Spleen (tissue), 7 donors: ENCODE results near the gene MYL3.

Experiments
- CTCF ChIP-seq, 11 experiments: fragments of 200-600 bp in 7 of 11; fragments of 450-650 bp in 4 of 11; sonication (generic) in 4 of 11; IDR thresholded peaks in 8 of 11; conservative IDR thresholded peaks in 3 of 11; 1 replicate in 7 of 11; 2 replicates in 4 of 11; pipeline versions ENCODE4 v1.4.0 to v1.8.0; 2016 to 2021; ENCODE audit warnings: antibody characterized with exemption in 11 of 11, inconsistent platforms in 4 of 11, mild to moderate bottlenecking in 1 of 11
- POLR2A ChIP-seq, 3 donors: fragments of 450-650 bp; IDR thresholded peaks; one replicate each; pipeline ENCODE4 v1.5.1; 2017; ENCODE audit warnings: antibody characterized with exemption in 3 of 3, mild to moderate bottlenecking in 1 of 3
- donor health status: DM: no; HTN: no; CAD: no; lungs with moderate emphysema.
- donor health status: DM: no; HTN: no; CAD: no.
- donor health status: DM: no; HTN: no; CAD: no.

- TF ChIP-seq CTCF (IDR thresholded peaks at IDR 0.05 in 8 of 11, conservative IDR thresholded peaks at IDR 0.05 in 3 of 11) (no peak), POLR2A (IDR thresholded peaks at IDR 0.05) (no peak)
Observed at GRCh38 chr3:46820852-46821251, 42.4 kb downstream of the MYL3 start.
